ENCODE results near the gene SARM1.
A peak's percentile ranks its signal among the peaks of the same experiment; 100 is the strongest.

The SARM1 gene

DNA sequence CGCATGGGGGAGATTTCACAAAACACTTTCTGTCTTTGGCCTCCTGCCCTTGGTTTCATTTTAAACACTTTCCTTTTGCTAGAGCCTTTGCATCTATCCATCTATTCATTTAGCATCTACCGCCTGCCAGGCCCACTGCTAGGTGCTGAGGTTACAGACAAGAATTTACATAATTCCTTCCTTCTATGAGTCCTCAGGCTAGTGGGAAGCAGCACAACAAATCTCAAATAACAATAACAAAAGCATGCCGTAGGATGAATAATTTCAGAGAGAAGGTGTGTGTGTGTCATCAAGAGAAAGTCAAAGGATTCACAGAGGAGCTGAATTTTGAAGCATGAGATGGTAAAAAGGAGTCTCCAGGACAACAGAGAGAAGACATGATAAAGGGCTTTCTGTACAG, 40.6 kb downstream of the SARM1 start:
- Histone ChIP-seq H3K14ac (ENCODE audit: low read length in 2 of 2) (no peak overlapping the region), H3K4me3 (ENCODE audit: insufficient read depth in 1 of 2, low read depth in 1 of 2, low read length in 2 of 2) (no peak overlapping the region), H3K4me1 (ENCODE audit: control insufficient read depth, insufficient read depth, low read depth, low read length) (peaks cover 1% of the 10 kb centered on the region), H2BK12ac (ENCODE audit: low read length in 2 of 2) (no peak overlapping the region), H3K9ac (ENCODE audit: low read length) (no peak overlapping the region), H2BK120ac (ENCODE audit: low read depth, low read length) (no peak overlapping the region), H4K91ac (ENCODE audit: low read length) (no peak overlapping the region), H3K4me2 (ENCODE audit: low read length, poor library complexity, severe bottlenecking) (no peak overlapping the region), H3K27ac (ENCODE audit: low read length, poor library complexity, severe bottlenecking) (no peak overlapping the region), H3K18ac (ENCODE audit: low read depth in 1 of 2, low read length in 2 of 2) (no peak overlapping the region), H3K9me3 (ENCODE audit: control insufficient read depth, low read length) (no peaks in the 10 kb centered on the region), H2BK15ac (ENCODE audit: low read depth, poor library complexity, severe bottlenecking) (no peak overlapping the region), H3K27me3 (ENCODE audit: control insufficient read depth in 1 of 2, insufficient read depth in 1 of 2, low read length in 2 of 2) (peaks cover 45 to 58% of the 10 kb centered on the region in 2 experiments), H2BK5ac (ENCODE audit: low read depth, low read length, poor library complexity, severe bottlenecking) (no peak overlapping the region), H3K4ac (ENCODE audit: low read depth in 1 of 2, low read length in 2 of 2) (no peak overlapping the region), H3K23ac (ENCODE audit: low read length in 2 of 2) (no peak overlapping the region), H2AFZ (ENCODE audit: low read depth, low read length) (no peak overlapping the region), H3K36me3 (ENCODE audit: control insufficient read depth in 1 of 2, insufficient read depth in 2 of 2, low read depth in 1 of 2, low read length in 2 of 2) (no peaks in the 10 kb centered on the region), H4K8ac (ENCODE audit: low read length) (no peak overlapping the region), H3K79me1 (replicated peaks; ENCODE audit: low read length, poor library complexity, severe bottlenecking) (no peaks in the 10 kb centered on the region), H2AK5ac (ENCODE audit: low read length, severe bottlenecking) (no peak overlapping the region)
- 91% methylated on average over 3 of the region's 3 CpGs for WGBS
- DNase-seq, result no peak

- H3K23ac ChIP-seq (ENCODE audit: low read length in 2 of 2), result no peak overlapping the region
- H3K79me1 ChIP-seq (replicated peaks; ENCODE audit: low read length, poor library complexity, severe bottlenecking), result no peaks in the 10 kb centered on the region
- no peak overlapping the region for H2BK120ac ChIP-seq (ENCODE audit: low read depth, low read length)
- H4K91ac ChIP-seq (ENCODE audit: low read length), result no peak overlapping the region
- no peak overlapping the region for H2AFZ ChIP-seq (ENCODE audit: low read depth, low read length)
- 79% methylated on average over 7 of the region's 7 CpGs for WGBS
- H2BK15ac ChIP-seq (ENCODE audit: low read depth, poor library complexity, severe bottlenecking), result no peak overlapping the region
- no peaks in the 10 kb centered on the region for H3K36me3 ChIP-seq (ENCODE audit: control insufficient read depth in 1 of 2, insufficient read depth in 2 of 2, low read depth in 1 of 2, low read length in 2 of 2)
- no peak overlapping the region for H3K18ac ChIP-seq (ENCODE audit: low read depth in 1 of 2, low read length in 2 of 2)
- H3K4me2 ChIP-seq (ENCODE audit: low read length, poor library complexity, severe bottlenecking), result no peak overlapping the region
- peaks cover 2% of the 10 kb centered on the region for H3K4me1 ChIP-seq (ENCODE audit: control insufficient read depth, insufficient read depth, low read depth, low read length)
- H3K14ac ChIP-seq (ENCODE audit: low read length in 2 of 2), result no peak overlapping the region
- no peak overlapping the region for H3K4ac ChIP-seq (ENCODE audit: low read depth in 1 of 2, low read length in 2 of 2)
- H3K9me3 ChIP-seq (ENCODE audit: control insufficient read depth, low read length), result no peaks in the 10 kb centered on the region
- H2AK5ac ChIP-seq (ENCODE audit: low read length, severe bottlenecking), result no peak overlapping the region
- no peak overlapping the region for H2BK12ac ChIP-seq (ENCODE audit: low read length in 2 of 2)
- no peak for DNase-seq
- no peak overlapping the region for H2BK5ac ChIP-seq (ENCODE audit: low read depth, low read length, poor library complexity, severe bottlenecking)
- H3K9ac ChIP-seq (ENCODE audit: low read length), result no peak overlapping the region
- H3K4me3 ChIP-seq (ENCODE audit: insufficient read depth in 1 of 2, low read depth in 1 of 2, low read length in 2 of 2), result no peak overlapping the region
- no peak overlapping the region for H3K27ac ChIP-seq (ENCODE audit: low read length, poor library complexity, severe bottlenecking)
- H3K27me3 ChIP-seq (ENCODE audit: control insufficient read depth in 1 of 2, insufficient read depth in 1 of 2, low read length in 2 of 2), result peaks cover 45 to 53% of the 10 kb centered on the region in 2 experiments
- no peak overlapping the region for H4K8ac ChIP-seq (ENCODE audit: low read length)
Measured at GRCh38 chr17:28413804-28414203, 42.3 kb downstream of the SARM1 start.

DNA sequence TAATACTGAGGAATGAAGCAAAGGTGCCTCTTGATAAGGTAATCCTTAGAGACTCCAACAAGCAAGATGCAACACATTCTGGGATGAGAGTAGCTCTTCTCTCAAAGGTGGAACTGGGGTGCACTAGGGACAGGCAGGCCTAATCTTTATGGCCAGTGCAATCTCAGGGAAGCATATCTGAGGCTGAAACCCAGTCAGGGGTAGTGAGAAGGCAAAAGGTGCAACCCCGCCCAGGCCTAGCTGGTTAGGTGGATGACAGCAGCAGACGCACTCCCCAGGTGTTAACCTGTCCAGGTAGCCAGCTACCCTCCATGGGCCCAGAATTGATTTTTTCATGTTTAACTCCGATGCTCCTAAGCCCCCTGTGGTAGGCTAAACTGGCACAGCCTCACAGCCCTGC, 44.4 kb downstream of the SARM1 start:
- Histone ChIP-seq H3K23ac (ENCODE audit: low read length in 2 of 2) (no peak overlapping the region), H3K27me3 (ENCODE audit: control insufficient read depth in 1 of 2, insufficient read depth in 1 of 2, low read length in 2 of 2) (peaks cover 44 to 47% of the 10 kb centered on the region in 2 experiments), H4K8ac (ENCODE audit: low read length) (no peak overlapping the region), H3K14ac (ENCODE audit: low read length in 2 of 2) (no peak overlapping the region), H2AFZ (ENCODE audit: low read depth, low read length) (no peak overlapping the region), H3K18ac (ENCODE audit: low read depth in 1 of 2, low read length in 2 of 2) (no peak overlapping the region), H2AK5ac (ENCODE audit: low read length, severe bottlenecking) (no peak overlapping the region), H3K36me3 (ENCODE audit: control insufficient read depth in 1 of 2, insufficient read depth in 2 of 2, low read depth in 1 of 2, low read length in 2 of 2) (no peaks in the 10 kb centered on the region), H3K4ac (ENCODE audit: low read depth in 1 of 2, low read length in 2 of 2) (no peak overlapping the region), H2BK5ac (ENCODE audit: low read depth, low read length, poor library complexity, severe bottlenecking) (no peak overlapping the region), H3K4me2 (ENCODE audit: low read length, poor library complexity, severe bottlenecking) (no peak overlapping the region), H3K9ac (ENCODE audit: low read length) (no peak overlapping the region), H3K27ac (ENCODE audit: low read length, poor library complexity, severe bottlenecking) (no peak overlapping the region), H3K9me3 (ENCODE audit: control insufficient read depth, low read length) (no peaks in the 10 kb centered on the region), H2BK12ac (ENCODE audit: low read length in 2 of 2) (no peak overlapping the region), H2BK15ac (ENCODE audit: low read depth, poor library complexity, severe bottlenecking) (no peak overlapping the region), H4K91ac (ENCODE audit: low read length) (no peak overlapping the region), H3K4me1 (ENCODE audit: control insufficient read depth, insufficient read depth, low read depth, low read length) (peaks cover 2% of the 10 kb centered on the region), H2BK120ac (ENCODE audit: low read depth, low read length) (no peak overlapping the region), H3K79me1 (replicated peaks; ENCODE audit: low read length, poor library complexity, severe bottlenecking) (no peaks in the 10 kb centered on the region), H3K4me3 (ENCODE audit: insufficient read depth in 1 of 2, low read depth in 1 of 2, low read length in 2 of 2) (no peak overlapping the region)
- WGBS, result 80% methylated on average over 3 of the region's 3 CpGs
- DNase-seq, result no peak

GRCh38 chr17:28416703-28417311, 45.3 kb downstream of the SARM1 start:
- peak; percentile 66 for DNase-seq
- Histone ChIP-seq H3K9ac (ENCODE audit: low read length) (no peak overlapping the region), H4K8ac (ENCODE audit: low read length) (no peak overlapping the region), H3K27me3 (ENCODE audit: control insufficient read depth in 1 of 2, insufficient read depth in 1 of 2, low read length in 2 of 2) (peaks cover 38% of the 10 kb centered on the region in 2 experiments), H3K4me1 (ENCODE audit: control insufficient read depth, insufficient read depth, low read depth, low read length) (peaks cover 2% of the 10 kb centered on the region), H2BK12ac (ENCODE audit: low read length in 2 of 2) (no peak overlapping the region), H2BK15ac (ENCODE audit: low read depth, poor library complexity, severe bottlenecking) (no peak overlapping the region), H3K9me3 (ENCODE audit: control insufficient read depth, low read length) (no peaks in the 10 kb centered on the region), H3K4me3 (ENCODE audit: insufficient read depth in 1 of 2, low read depth in 1 of 2, low read length in 2 of 2) (no peak overlapping the region), H3K4me2 (ENCODE audit: low read length, poor library complexity, severe bottlenecking) (no peak overlapping the region), H3K27ac (ENCODE audit: low read length, poor library complexity, severe bottlenecking) (no peak overlapping the region), H2AK5ac (ENCODE audit: low read length, severe bottlenecking) (no peak overlapping the region), H3K4ac (ENCODE audit: low read depth in 1 of 2, low read length in 2 of 2) (no peak overlapping the region), H2BK5ac (ENCODE audit: low read depth, low read length, poor library complexity, severe bottlenecking) (no peak overlapping the region), H2BK120ac (ENCODE audit: low read depth, low read length) (no peak overlapping the region), H3K23ac (ENCODE audit: low read length in 2 of 2) (no peak overlapping the region), H3K14ac (ENCODE audit: low read length in 2 of 2) (no peak overlapping the region), H2AFZ (ENCODE audit: low read depth, low read length) (no peak overlapping the region), H4K91ac (ENCODE audit: low read length) (no peak overlapping the region), H3K36me3 (ENCODE audit: control insufficient read depth in 1 of 2, insufficient read depth in 2 of 2, low read depth in 1 of 2, low read length in 2 of 2) (no peaks in the 10 kb centered on the region), H3K79me1 (replicated peaks; ENCODE audit: low read length, poor library complexity, severe bottlenecking) (no peaks in the 10 kb centered on the region), H3K18ac (ENCODE audit: low read depth in 1 of 2, low read length in 2 of 2) (no peak overlapping the region)
- WGBS, result 23% methylated on average over 12 of the region's 13 CpGs
